Vagina (tissue), 2 donors: Measurements from ENCODE around the gene DPYD.

Source experiments
- CTCF ChIP-seq, 3 experiments: fragments of 450-650 bp in 2 of 3; fragments of 200-600 bp in 1 of 3; sonication (generic) in 1 of 3; IDR thresholded peaks; one replicate each; pipeline ENCODE4 v1.5.1; 2017 to 2019; ENCODE audit warnings: antibody characterized with exemption in 3 of 3, mild to moderate bottlenecking in 2 of 3, moderate library complexity in 2 of 3
- POLR2A ChIP-seq, 2 donors: fragments of 450-650 bp; IDR thresholded peaks; one replicate each; pipeline ENCODE4 v1.6.1; 2017; ENCODE audit warnings: antibody characterized with exemption in 2 of 2, mild to moderate bottlenecking in 2 of 2, moderate library complexity in 2 of 2
- POLR2AphosphoS5 ChIP-seq, 2 donors: sonication (generic); formaldehyde crosslinking; IDR thresholded peaks; one replicate each; pipeline ENCODE4 v1.9.0; 2017; ENCODE audit warnings: antibody characterized with exemption in 2 of 2, mild to moderate bottlenecking in 2 of 2, low read depth in 1 of 2; ENCODE audit not compliant: insufficient read depth in 1 of 2

GRCh38 chr1:97784661-97785060, 136.2 kb downstream of the DPYD start:
- no peak for TF ChIP-seq CTCF (IDR thresholded peaks at IDR 0.05)
- TF ChIP-seq POLR2A (IDR thresholded peaks at IDR 0.05), result no peak
- TF ChIP-seq POLR2AphosphoS5 (IDR thresholded peaks at IDR 0.05; ENCODE audit: insufficient read depth in 1 of 2, low read depth in 1 of 2), result no peak
